Tibial artery (tissue), 4 donors: ENCODE results near the gene PNMA6A.
"Not testable (repeated sequence)": the region's sequence is repeated elsewhere in the genome, so short reads cannot be mapped to it uniquely, and the experiment has no call there.

Source experiments
- DNase-seq, 2 donors: peaks; one replicate each; pipeline ENCODE4 v3.0.0-alpha.2; 2019
- H3K27ac ChIP-seq, 2 donors: fragments of 200-600 bp; sonication (generic) in 1 of 2; 1 replicate in 1 of 2; 2 replicates in 1 of 2; pipeline ENCODE4 v1.5.1; 2018 to 2019; ENCODE audit warnings: mild to moderate bottlenecking in 1 of 2
- H3K27me3 ChIP-seq, 2 donors: fragments of 200-600 bp; sonication (generic) in 1 of 2; one replicate each; pipeline versions ENCODE4 v1.5.1 to v1.6.0; 2016 to 2019
- H3K36me3 ChIP-seq, 3 donors: fragments of 200-600 bp; sonication (generic) in 2 of 3; one replicate each; pipeline ENCODE4 v1.5.1; 2016 to 2019; ENCODE audit warnings: mild to moderate bottlenecking in 2 of 3
- H3K4me1 ChIP-seq, 4 donors: fragments of 200-600 bp; sonication (generic) in 2 of 4; 1 replicate in 3 of 4; 2 replicates in 1 of 4; pipeline ENCODE4 v1.5.1; 2016 to 2019
- H3K4me3 ChIP-seq, 2 donors: fragments of 200-600 bp; sonication (generic) in 1 of 2; 1 replicate in 1 of 2; 2 replicates in 1 of 2; pipeline ENCODE4 v1.5.1; 2018 to 2019; ENCODE audit warnings: mild to moderate bottlenecking in 2 of 2
- H3K9me3 ChIP-seq, 3 donors: fragments of 200-600 bp; sonication (generic) in 1 of 3; one replicate each; pipeline ENCODE4 v1.5.1; 2016 to 2019
- CTCF ChIP-seq, 2 experiments: fragments of 200-600 bp in 1 of 2; fragments of 450-650 bp in 1 of 2; IDR thresholded peaks; one replicate each; pipeline ENCODE4 v1.5.1; 2017 to 2019; ENCODE audit warnings: antibody characterized with exemption in 2 of 2, mild to moderate bottlenecking in 1 of 2, moderate library complexity in 1 of 2
- intact Hi-C: fragments of 100-400 bp; cut with DNase I; formaldehyde crosslinking; loops from one replicate; pipeline ENCODE4 v1.15.0; 2023; ENCODE audit warnings: low total_unique reads

Gene PNMA6A

GRCh38 chrX:153071909-153072583, at the start of gene PNMA6A:
PNMA6A (plus strand) TSS chrX:153072454; CDS start chrX:153073063, 609 bp downstream.
- H3K4me1 ChIP-seq: not testable (repeated sequence)

GRCh38 chrX:153026501-153026900, 45.8 kb upstream of the PNMA6A start:
- H3K27ac ChIP-seq, H3K27me3 ChIP-seq, H3K36me3 ChIP-seq, H3K9me3 ChIP-seq, intact Hi-C loops, DNase-seq, H3K4me3 ChIP-seq, H3K4me1 ChIP-seq: not testable (repeated sequence)

More at GRCh38 chrX:153071909-153072583, at the start of gene PNMA6A:
- H3K9me3 ChIP-seq, H3K27me3 ChIP-seq, H3K27ac ChIP-seq, DNase-seq, H3K36me3 ChIP-seq, H3K4me3 ChIP-seq, intact Hi-C loops: not testable (repeated sequence)

GRCh38 chrX:153028487-153028886, 43.8 kb upstream of the PNMA6A start:
- H3K9me3 ChIP-seq, DNase-seq, intact Hi-C loops, H3K27ac ChIP-seq, H3K4me1 ChIP-seq, H3K36me3 ChIP-seq, H3K27me3 ChIP-seq, H3K4me3 ChIP-seq: not testable (repeated sequence)

- H3K4me1 ChIP-seq: no peaks in the 10 kb centered on the region
- no peak overlapping the region for H3K27ac ChIP-seq
- no peak overlapping the region for H3K4me3 ChIP-seq
- H3K9me3 ChIP-seq: no peaks in the 10 kb centered on the region
- no peak for DNase-seq
- no peak for TF ChIP-seq CTCF (IDR thresholded peaks at IDR 0.05)
- intact Hi-C loops: no loop called here
- no peaks in the 10 kb centered on the region for H3K27me3 ChIP-seq
- no peaks in the 10 kb centered on the region for H3K36me3 ChIP-seq
These were observed 43.1 kb upstream of the PNMA6A start for GRCh38 chrX:153029162-153029561.

GRCh38 chrX:153029875-153030274, 42.4 kb upstream of the PNMA6A start:
- Histone ChIP-seq H3K9me3 (no peaks in the 10 kb centered on the region), H3K27ac (no peak overlapping the region), H3K4me1 (no peaks in the 10 kb centered on the region), H3K27me3 (no peaks in the 10 kb centered on the region), H3K36me3 (no peaks in the 10 kb centered on the region), H3K4me3 (no peak overlapping the region)
- no peak for DNase-seq
- no peak for TF ChIP-seq CTCF (IDR thresholded peaks at IDR 0.05)
- intact Hi-C loops: loop anchor here (10.0 kb wide), 1 partner anchor 495 kb away; no protein-coding TSS in a partner anchor

GRCh38 chrX:153030801-153031200, 41.5 kb upstream of the PNMA6A start:
- no peaks in the 10 kb centered on the region for H3K36me3 ChIP-seq
- TF ChIP-seq CTCF (IDR thresholded peaks at IDR 0.05): no peak
- intact Hi-C loops: loop anchor here (10.0 kb wide), 1 partner anchor 494 kb away; no protein-coding TSS in a partner anchor

GRCh38 chrX:153032397-153033118, 39.7 kb upstream of the PNMA6A start:
- Histone ChIP-seq H3K36me3 (no peaks in the 10 kb centered on the region), H3K9me3 (no peaks in the 10 kb centered on the region), H3K27me3 (no peaks in the 10 kb centered on the region), H3K4me3 (peak overlapping the region; percentile 37 to 47), H3K27ac (no peak overlapping the region), H3K4me1 (no peaks in the 10 kb centered on the region)
- peak; percentile 46 to 78 for DNase-seq
- TF ChIP-seq CTCF (IDR thresholded peaks at IDR 0.05): peak; percentile 83 to 88
- intact Hi-C loops: loop anchor here (10.0 kb wide), 1 partner anchor 492 kb away; no protein-coding TSS in a partner anchor

More at GRCh38 chrX:153030801-153031200, 41.5 kb upstream of the PNMA6A start:
- no peaks in the 10 kb centered on the region for H3K9me3 ChIP-seq
- DNase-seq: no peak
- no peak overlapping the region for H3K27ac ChIP-seq
- no peak overlapping the region for H3K4me3 ChIP-seq
- no peaks in the 10 kb centered on the region for H3K4me1 ChIP-seq
- no peaks in the 10 kb centered on the region for H3K27me3 ChIP-seq
